DOHH2 (cell line): ENCODE data around the gene ITK.

ENCODE experiments used
- H3F3A ChIP-seq: fragments of 200-600 bp; sonication (generic), shearing (Covaris generic); 2 replicates; pipeline ENCODE4 v1.6.0; 2016; ENCODE audit warnings: antibody characterized with exemption, mild to moderate bottlenecking; ENCODE audit not compliant: control insufficient read depth, insufficient read depth
- H3K27ac ChIP-seq: fragments of 200-600 bp; sonication (generic); 2 replicates; pipeline ENCODE4 v1.5.1; 2014; ENCODE audit warnings: low read depth, mild to moderate bottlenecking, low read length, moderate library complexity
- H3K27me3 ChIP-seq: fragments of 200-600 bp; sonication (generic); 2 replicates; pipeline ENCODE4 v1.6.1; 2014; ENCODE audit warnings: mild to moderate bottlenecking, low read length, mixed read lengths; ENCODE audit not compliant: control insufficient read depth
- H3K36me3 ChIP-seq: fragments of 200-600 bp; sonication (generic); 2 replicates; pipeline ENCODE4 v1.6.1; 2014; ENCODE audit warnings: mild to moderate bottlenecking, low read length, moderate library complexity, mixed read lengths; ENCODE audit not compliant: control insufficient read depth
- H3K4me1 ChIP-seq: fragments of 200-600 bp; sonication (generic); 2 replicates; pipeline ENCODE4 v1.6.1; 2014; ENCODE audit warnings: mild to moderate bottlenecking, low read length, mixed read lengths; ENCODE audit not compliant: control insufficient read depth
- H3K4me2 ChIP-seq: fragments of 200-600 bp; sonication (generic); 2 replicates; pipeline ENCODE4 v1.6.0; 2014; ENCODE audit warnings: mild to moderate bottlenecking, low read length, moderate library complexity
- H3K4me3 ChIP-seq: fragments of 200-600 bp; sonication (generic); 2 replicates; pipeline ENCODE4 v1.5.1; 2014; ENCODE audit warnings: mild to moderate bottlenecking, low read length, mixed read lengths
- H3K79me2 ChIP-seq: fragments of 200-600 bp; sonication (generic); 2 replicates; pipeline ENCODE4 v1.6.1; 2014; ENCODE audit warnings: mild to moderate bottlenecking, low read length, mixed read lengths; ENCODE audit not compliant: control insufficient read depth
- H3K9me2 ChIP-seq: fragments of 200-600 bp; sonication (generic); replicated peaks from 2 replicates; pipeline ENCODE4 v1.6.1; 2014; ENCODE audit warnings: mild to moderate bottlenecking, low read length, mixed read lengths; ENCODE audit not compliant: control insufficient read depth
- H3K9me3 ChIP-seq: fragments of 200-600 bp; sonication (generic); 2 replicates; pipeline ENCODE4 v1.6.1; 2014; ENCODE audit warnings: antibody characterized with exemption, low read length, mixed read lengths; ENCODE audit not compliant: control insufficient read depth, insufficient read depth
- H4K20me1 ChIP-seq: fragments of 200-600 bp; sonication (generic); 2 replicates; pipeline ENCODE4 v1.6.0; 2014; ENCODE audit warnings: low read depth, mild to moderate bottlenecking, antibody characterized with exemption, low read length, moderate library complexity; ENCODE audit not compliant: control insufficient read depth, insufficient read depth
- CTCF ChIP-seq: fragments of 200-600 bp; sonication (generic); IDR thresholded peaks from one replicate; pipeline ENCODE4 v1.5.1; 2014; ENCODE audit warnings: antibody characterized with exemption, mild to moderate bottlenecking, low read depth, low read length; ENCODE audit not compliant: poor library complexity, severe bottlenecking
- EZH2phosphoT487 ChIP-seq: fragments of 200-600 bp; sonication (generic); IDR thresholded peaks from 2 replicates; pipeline ENCODE4 v1.6.1; 2017; ENCODE audit warnings: borderline replicate concordance, mild to moderate bottlenecking, antibody characterized with exemption, low read length, moderate library complexity, mixed read lengths

Gene ITK

GRCh38 chr5:157198277-157198986, 17.8 kb downstream of the ITK start:
- Histone ChIP-seq H3K4me2 (no peak overlapping the region), H3K4me1 (peaks cover 12% of the 10 kb centered on the region), H3K79me2 (no peaks in the 10 kb centered on the region), H3K27ac (no peak overlapping the region), H3K9me2 (no peaks in the 10 kb centered on the region), H3F3A (no peaks in the 10 kb centered on the region), H3K27me3 (peaks cover 12% of the 10 kb centered on the region; the same call in 1 of the 2 replicates), H3K36me3 (no peaks in the 10 kb centered on the region), H3K4me3 (no peak overlapping the region), H4K20me1 (no peaks in the 10 kb centered on the region), H3K9me3 (no peaks in the 10 kb centered on the region)
- TF ChIP-seq CTCF, result no peak
- TF ChIP-seq EZH2phosphoT487, result no peak

- peaks cover 22% of the 10 kb centered on the region for H3K4me1 ChIP-seq
These were observed 21.2 kb downstream of the ITK start for GRCh38 chr5:157201857-157202256.

GRCh38 chr5:157203417-157203816, 22.8 kb downstream of the ITK start:
- Histone ChIP-seq H3K4me3 (no peak overlapping the region), H3K27ac (no peak overlapping the region), H3K79me2 (no peaks in the 10 kb centered on the region), H3K9me3 (peaks cover 6% of the 10 kb centered on the region; the same call in 1 of the 2 replicates), H4K20me1 (no peaks in the 10 kb centered on the region), H3K27me3 (no peaks in the 10 kb centered on the region), H3K4me1 (peaks cover 17% of the 10 kb centered on the region), H3K9me2 (no peaks in the 10 kb centered on the region), H3K36me3 (no peaks in the 10 kb centered on the region), H3K4me2 (no peak overlapping the region), H3F3A (no peaks in the 10 kb centered on the region)
- TF ChIP-seq EZH2phosphoT487, result no peak
- no peak for TF ChIP-seq CTCF

More at GRCh38 chr5:157201857-157202256, 21.2 kb downstream of the ITK start:
- Histone ChIP-seq H3K4me3 (no peak overlapping the region), H3K36me3 (no peaks in the 10 kb centered on the region), H3K27ac (no peak overlapping the region), H3F3A (no peaks in the 10 kb centered on the region), H3K9me2 (no peaks in the 10 kb centered on the region), H4K20me1 (no peaks in the 10 kb centered on the region), H3K27me3 (no peaks in the 10 kb centered on the region), H3K79me2 (no peaks in the 10 kb centered on the region), H3K9me3 (peaks cover 6% of the 10 kb centered on the region; the same call in 1 of the 2 replicates), H3K4me2 (no peak overlapping the region)
- no peak for TF ChIP-seq CTCF
- no peak for TF ChIP-seq EZH2phosphoT487
